Hindlimb muscle (tissue), 1 donor: ENCODE data around the gene TRPM6. TPM values are rescaled to one million over a fixed set of nuclear protein-coding genes. Genes with fewer than 3 reads are reported as not detected.
"Not testable (repeated sequence)": the region's sequence is repeated elsewhere in the genome, so short reads cannot be mapped to it uniquely, and the experiment has no call there.

Experiments used
- DNase-seq: peaks from one replicate; pipeline ENCODE4 v3.0.0-alpha.2; 2013
- polyA plus RNA-seq: library from polyadenylated mRNA; unstranded; fragments of 120-200 nt; gene quantifications from one replicate; pipeline ENCODE4 v1.2.1, GENCODE V29; 2013; ENCODE audit not compliant: insufficient read length

The TRPM6 gene, protein sequence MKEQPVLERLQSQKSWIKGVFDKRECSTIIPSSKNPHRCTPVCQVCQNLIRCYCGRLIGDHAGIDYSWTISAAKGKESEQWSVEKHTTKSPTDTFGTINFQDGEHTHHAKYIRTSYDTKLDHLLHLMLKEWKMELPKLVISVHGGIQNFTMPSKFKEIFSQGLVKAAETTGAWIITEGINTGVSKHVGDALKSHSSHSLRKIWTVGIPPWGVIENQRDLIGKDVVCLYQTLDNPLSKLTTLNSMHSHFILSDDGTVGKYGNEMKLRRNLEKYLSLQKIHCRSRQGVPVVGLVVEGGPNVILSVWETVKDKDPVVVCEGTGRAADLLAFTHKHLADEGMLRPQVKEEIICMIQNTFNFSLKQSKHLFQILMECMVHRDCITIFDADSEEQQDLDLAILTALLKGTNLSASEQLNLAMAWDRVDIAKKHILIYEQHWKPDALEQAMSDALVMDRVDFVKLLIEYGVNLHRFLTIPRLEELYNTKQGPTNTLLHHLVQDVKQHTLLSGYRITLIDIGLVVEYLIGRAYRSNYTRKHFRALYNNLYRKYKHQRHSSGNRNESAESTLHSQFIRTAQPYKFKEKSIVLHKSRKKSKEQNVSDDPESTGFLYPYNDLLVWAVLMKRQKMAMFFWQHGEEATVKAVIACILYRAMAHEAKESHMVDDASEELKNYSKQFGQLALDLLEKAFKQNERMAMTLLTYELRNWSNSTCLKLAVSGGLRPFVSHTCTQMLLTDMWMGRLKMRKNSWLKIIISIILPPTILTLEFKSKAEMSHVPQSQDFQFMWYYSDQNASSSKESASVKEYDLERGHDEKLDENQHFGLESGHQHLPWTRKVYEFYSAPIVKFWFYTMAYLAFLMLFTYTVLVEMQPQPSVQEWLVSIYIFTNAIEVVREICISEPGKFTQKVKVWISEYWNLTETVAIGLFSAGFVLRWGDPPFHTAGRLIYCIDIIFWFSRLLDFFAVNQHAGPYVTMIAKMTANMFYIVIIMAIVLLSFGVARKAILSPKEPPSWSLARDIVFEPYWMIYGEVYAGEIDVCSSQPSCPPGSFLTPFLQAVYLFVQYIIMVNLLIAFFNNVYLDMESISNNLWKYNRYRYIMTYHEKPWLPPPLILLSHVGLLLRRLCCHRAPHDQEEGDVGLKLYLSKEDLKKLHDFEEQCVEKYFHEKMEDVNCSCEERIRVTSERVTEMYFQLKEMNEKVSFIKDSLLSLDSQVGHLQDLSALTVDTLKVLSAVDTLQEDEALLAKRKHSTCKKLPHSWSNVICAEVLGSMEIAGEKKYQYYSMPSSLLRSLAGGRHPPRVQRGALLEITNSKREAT (N-terminal part only)
- polyA plus RNA-seq, result 0.32 TPM

GRCh38 chr9:74887041-74887980, at the start of gene TRPM6:
TSS of gene TRPM6 (minus strand) at chr9:74887921. CDS start at chr9:74887856, 65 bp downstream.
- DNase-seq, result peak; percentile 46

DNA sequence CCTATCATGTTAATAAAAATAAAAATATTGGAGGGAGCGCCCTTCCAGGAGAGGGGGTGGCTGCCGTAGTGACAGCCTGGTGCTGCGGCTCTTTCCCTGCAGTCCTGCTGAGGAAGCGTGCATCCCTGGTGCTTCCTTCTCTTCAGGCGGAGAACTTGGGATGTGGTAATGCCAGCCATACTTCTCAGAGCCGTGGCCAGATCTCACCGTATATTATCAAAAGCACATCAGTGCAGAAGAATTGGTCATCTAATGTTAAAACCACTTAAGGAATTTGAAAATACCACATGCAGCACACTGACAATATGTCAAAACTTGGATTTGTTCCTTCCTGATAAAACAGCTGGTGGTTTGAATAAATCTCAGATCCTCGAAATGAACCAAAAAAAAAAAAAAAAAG, 47.3 kb upstream of the TRPM6 start:
- no peak for DNase-seq

DNA sequence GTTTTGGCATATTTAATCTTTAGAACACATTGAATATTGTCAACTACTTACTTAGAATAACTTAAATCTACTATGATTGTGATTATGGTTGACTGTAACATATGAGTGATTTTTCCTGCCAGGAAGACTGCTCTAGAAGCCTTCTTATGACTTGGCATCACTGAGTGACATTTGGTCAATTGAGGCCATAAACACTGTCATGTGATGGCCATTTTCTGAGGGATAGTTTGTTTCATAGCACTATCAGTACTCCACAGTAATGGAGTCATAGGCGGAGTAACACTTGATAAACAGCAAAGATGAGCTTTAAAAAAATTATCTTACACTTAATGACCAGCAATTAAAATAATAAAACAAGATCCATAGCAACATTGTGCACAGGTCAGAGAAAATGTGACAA, 34.0 kb upstream of the TRPM6 start:
- no peak for DNase-seq

GRCh38 chr9:74920944-74921626, 33.4 kb upstream of the TRPM6 start:
- no peak for DNase-seq

DNA sequence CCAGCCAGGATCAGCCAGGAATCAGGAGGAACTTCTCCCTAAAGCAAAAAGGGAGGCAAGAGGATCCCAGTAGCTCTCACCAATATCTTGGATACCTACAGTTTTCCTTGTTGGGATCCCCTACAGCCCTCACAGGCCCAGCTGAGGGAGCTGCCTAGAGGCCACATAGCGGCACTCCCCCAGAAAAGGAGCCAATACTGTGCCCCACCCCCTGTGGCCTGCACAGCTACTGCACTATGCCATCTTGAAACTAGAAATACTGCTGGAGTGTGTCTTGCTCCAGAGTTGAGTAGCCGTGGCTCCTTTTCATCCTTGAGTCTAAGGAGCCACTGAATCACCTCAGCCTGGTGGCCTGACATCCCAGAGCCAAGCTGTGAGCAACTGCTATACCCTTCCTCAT, 22.3 kb upstream of the TRPM6 start:
- no peak for DNase-seq

DNA sequence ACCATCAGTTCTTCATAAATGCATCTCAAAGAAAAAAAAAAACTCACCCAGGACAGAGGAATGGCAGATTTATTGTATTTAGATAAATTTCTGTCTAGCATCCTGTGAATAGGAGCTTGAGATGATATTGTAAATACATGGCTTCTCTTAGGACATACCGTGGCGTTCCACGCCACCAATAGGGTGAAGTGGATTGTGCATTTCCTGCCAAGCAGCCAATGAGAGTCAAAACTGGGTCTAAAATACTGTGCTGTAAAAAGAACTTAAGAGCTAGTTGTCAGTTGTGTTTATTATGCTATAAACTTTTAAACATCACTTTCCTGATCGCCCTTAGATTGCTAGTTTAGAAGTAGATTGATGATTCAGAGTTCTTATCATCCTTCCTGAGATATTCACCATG, 20.9 kb upstream of the TRPM6 start:
- DNase-seq, result no peak

- no peak for DNase-seq
These were observed 19.4 kb upstream of the TRPM6 start for GRCh38 chr9:74907085-74907484.

- no peak for DNase-seq
These were observed 13.3 kb upstream of the TRPM6 start for GRCh38 chr9:74901001-74901400.

DNA sequence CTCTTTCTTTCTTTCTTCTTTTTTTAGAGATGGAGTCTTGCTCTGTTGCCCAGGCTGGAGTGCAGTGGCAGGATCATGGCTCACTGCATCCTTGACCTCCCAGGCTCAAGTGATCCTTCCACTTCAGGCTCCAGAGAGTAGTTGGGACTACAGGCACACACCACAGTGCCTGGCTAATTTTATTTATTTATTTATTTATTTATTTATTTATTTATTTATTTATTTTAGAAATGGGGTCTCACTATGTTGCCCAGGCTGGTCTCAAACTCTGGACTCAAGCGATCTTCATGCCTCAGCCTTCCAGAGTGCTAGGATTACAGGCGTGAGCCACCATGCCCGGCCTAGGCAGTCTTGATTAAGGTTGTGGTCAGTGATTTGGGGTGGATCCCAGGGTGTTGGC, 728 bp upstream of the TRPM6 start:
- not testable (repeated sequence) for DNase-seq

- DNase-seq, result no peak
These were observed 255 bp upstream of the TRPM6 start for GRCh38 chr9:74887981-74888370.

- DNase-seq, result no peak
These were observed 11.3 kb downstream of the TRPM6 start for GRCh38 chr9:74876382-74876949.

DNA sequence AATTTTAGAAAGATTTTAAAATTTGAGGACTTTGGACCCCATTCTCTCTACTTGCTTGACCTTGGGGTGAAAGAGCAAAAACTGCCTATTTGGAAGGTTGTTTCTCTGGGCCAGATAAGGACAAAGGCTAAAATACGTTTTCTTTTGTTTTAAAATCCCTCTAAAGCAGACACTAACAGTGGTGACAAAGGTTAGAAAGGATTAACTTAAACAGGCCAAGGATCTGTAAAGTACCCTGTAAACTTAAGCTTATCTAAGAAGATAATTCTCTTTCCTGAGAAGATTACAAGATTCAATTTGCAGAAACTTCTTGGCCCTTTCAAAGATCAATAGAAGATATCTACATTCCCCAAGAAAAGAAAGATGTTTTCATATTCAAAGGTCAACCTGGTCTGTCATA, 12.1 kb downstream of the TRPM6 start:
- no peak for DNase-seq

DNA sequence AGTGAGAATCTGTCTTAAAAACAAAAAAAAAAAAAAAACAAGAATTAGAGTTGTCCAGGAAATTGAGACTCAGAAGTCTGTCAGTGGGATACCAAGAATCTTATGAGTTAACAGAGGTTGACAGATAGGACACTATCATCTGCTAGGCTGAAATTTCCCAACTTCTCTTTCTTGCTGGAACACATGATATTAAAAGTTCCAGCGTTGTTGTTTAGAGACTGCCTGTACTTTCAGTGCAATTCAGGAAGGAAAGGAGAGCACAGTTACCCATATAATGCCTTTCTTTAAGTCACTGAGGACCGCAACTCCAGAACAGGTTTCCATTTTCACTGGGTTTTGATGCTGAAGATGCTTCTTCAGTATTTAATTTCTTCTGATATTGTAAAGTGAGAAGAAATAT, 13.5 kb downstream of the TRPM6 start:
- DNase-seq, result no peak

DNA sequence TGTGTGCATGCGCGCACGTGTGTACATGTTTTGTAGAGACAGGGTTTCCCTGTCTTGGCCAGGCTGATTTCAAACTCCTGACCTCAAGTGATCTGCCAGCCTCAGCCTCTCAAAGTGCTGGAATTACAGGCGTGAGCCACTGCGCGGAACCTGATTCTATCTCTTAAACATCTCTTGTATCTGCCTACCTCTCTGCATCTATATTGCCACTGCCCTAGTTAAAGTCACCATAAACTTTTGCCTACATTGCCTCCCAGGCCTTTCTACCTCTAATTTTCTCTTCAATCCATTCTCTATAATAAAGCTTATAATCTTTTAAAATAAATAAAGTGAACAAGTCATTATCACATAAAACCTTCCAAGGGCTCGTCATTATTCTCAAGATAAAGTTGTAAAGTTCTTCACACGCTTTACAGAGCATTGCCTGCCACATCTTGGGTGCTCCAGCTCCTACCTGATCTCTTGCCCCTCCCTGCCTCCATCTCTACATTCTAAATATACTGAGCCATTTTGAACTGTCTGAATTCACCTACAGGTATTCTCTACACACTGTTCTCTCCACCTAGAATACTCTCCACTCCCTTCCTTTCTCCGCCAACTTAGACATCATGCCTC, 15.0 kb downstream of the TRPM6 start:
- no peak for DNase-seq

- no peak for DNase-seq
These were observed 20.2 kb downstream of the TRPM6 start for GRCh38 chr9:74867483-74867882.

GRCh38 chr9:74865177-74865576, 22.5 kb downstream of the TRPM6 start:
- no peak for DNase-seq

GRCh38 chr9:74861773-74862474, 25.8 kb downstream of the TRPM6 start:
- no peak for DNase-seq

- DNase-seq, result no peak
These were observed 26.6 kb downstream of the TRPM6 start for GRCh38 chr9:74861071-74861470.

GRCh38 chr9:74860247-74860646, 27.5 kb downstream of the TRPM6 start:
- DNase-seq, result not testable (repeated sequence)
